Measurements from ENCODE around the gene VSTM2B.
"Not testable (repeated sequence)": the region's sequence is repeated elsewhere in the genome, so short reads cannot be mapped to it uniquely, and the experiment has no call there.

Gene VSTM2B

DNA sequence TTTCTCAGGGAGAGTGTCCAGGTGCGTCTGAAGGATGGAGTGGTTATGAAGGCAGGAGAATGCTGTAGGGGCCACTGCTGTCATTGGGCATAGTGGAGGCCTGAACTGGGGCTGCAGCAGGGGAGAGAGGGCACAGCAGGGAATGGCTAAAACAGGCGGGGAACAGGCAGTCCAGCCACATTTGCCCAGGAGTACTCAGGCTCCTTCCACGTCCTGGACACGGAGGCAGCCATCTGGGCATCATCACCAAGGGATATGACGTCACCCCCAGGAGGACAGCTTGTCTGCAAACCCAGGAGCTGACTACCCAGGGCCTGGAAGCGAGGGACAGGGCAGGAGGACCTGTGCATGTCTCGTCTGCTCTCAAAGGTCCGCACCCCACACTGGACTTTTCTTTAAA, 22.2 kb downstream of the VSTM2B start:
- no peak for DNase-seq

DNA sequence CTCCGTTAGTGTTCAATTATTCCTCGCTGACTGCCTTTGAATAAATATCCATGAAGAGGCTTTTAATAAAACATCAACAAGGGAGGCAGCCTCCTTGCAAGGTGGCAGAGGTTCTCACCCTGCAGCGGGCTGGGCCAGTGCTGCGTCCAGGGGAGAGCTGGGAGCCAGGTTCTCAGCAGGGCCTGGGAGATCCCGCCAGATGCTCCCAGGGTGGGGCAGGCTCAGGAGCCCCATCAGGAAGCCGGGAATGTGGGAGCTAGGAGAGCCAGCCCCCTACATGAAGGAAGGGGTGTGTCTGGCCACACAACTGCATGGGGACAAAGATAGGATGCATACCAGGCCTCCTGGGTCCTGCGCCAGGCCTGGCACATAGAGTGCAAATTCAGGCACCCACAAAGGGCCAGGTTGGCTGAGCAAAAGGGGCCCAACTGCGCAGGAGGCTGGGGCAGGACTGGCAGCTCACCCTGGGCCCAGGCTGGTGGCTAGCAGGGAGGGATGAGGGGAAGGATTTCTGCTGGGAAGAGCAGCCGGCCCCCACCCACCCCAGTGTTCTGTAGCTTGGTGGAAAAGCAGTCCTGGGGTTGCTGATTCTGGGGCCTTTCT, 22.8 kb downstream of the VSTM2B start:
- DNase-seq: no peak

DNA sequence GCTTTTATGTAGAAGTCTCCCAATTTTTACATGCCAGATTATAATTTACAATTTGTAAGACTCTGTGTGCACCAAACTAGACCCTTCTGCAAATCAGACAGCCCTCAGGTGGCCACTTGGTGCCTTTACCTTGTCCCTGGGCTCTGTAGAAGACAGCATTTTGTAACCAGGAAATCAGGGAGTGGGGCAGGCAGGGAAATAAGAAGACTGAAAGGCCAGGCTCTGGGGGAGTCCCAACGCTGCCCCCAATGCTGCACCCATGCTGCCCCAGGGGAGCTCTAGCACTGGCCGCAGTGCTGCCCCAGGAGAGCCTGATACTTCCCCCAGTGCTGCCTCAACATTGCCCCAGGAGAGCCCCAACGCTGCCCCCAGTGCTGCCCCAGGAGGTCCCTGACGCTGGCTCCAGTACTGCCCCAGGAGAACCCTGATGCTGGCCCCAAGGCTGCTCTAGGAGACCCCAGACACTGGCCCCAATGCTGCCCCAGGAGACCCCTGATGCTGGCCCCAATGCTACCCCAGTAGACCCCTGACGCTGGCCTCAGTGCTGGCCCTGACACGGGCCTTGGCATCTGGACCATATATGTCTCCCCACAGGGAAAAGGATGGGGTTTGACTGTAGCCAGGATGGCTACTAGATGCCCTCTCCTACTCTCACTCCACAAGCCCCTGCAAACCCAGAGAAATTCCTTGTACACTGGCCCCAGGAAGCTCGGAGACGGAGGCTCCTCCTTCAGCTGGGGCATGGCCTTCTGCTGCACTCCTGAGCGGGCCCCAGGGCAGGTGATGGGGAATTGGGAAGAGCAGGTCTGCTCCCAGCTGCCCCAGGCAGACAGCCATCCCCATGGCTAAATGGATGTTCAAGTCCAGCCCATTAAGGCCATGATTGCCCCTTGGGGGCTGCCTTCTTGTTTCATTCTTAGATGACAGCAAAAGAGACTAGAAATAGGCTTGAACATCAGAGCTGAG, 23.6 kb downstream of the VSTM2B start:
- DNase-seq: no peak

DNA sequence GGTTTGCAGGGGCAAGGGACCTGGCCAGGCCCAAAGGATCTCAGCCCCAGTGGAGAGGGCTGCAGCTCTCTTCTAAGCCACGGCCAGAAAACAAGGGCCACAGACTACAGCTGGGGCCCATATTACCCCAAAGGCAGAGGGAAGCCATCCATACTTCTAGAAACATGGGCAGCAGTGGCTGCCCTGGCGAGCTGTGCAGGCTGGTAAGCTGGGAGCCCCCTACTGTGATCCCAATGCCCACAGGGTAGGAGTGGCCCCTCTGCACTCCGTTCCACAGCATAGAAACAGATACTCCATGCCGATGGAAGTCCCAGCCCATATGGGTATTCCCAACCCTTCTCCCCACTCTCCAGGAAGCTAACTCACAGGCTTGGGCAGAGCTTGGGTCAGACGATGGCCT, 25.1 kb downstream of the VSTM2B start:
- DNase-seq: no peak

DNA sequence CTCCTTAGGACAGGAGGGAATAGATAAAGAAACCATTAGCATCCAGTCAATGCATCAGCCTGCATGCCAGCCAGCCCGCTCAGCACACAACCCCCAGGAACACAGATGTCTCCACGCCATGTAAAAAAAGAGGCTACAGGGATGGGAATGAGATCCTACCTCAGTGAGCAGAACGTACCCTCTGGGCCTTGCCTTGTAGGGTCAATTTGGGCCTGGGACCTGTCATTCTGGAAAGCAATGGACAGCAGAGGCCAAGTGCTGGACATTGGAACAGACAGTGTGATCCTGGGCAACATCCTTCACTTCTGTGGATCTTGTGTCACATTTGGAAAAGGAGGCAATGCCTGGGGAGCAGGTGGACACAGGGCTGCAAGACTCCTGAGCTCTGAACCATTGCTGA, 26.0 kb downstream of the VSTM2B start:
- DNase-seq: no peak

DNA sequence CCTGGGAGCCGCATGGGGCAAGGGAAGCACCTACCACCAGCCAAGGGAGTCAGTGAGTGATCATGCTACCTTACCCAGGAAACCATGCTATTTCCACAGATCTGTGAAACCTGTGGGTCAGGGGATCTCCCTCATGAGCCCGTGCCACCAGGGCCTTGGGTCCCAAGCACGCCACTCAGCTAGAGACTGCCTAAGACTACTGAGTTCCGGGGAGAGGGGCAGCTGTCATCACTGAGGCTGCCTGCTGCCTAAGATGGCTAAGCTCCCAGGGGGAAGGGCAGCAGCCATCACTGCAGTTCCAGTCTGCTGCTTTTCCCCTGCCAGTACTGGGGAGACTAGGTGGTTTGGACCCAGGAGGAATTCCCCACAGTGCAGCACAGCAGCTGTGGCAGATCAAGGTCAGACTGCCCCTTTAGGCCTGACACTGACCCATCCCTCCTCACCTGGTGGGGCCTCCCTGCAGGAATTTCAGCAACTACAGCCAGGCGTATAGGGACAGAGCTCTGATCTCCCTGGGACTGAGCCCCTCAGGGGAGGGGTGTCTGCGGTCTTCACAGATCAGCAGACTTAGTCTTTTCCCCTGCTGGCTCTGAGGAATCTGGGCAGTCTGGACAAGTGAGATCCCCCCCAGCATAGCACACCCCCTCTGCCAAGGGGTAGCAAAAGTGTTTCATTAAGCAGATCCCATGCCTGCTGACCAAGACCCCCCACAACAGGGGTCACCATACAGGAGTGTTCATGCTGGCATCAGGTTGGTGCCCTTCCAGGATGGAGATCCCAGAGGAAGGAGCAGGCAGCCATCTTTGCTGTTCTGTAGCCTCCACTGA, 26.9 kb downstream of the VSTM2B start:
- DNase-seq: no peak

DNA sequence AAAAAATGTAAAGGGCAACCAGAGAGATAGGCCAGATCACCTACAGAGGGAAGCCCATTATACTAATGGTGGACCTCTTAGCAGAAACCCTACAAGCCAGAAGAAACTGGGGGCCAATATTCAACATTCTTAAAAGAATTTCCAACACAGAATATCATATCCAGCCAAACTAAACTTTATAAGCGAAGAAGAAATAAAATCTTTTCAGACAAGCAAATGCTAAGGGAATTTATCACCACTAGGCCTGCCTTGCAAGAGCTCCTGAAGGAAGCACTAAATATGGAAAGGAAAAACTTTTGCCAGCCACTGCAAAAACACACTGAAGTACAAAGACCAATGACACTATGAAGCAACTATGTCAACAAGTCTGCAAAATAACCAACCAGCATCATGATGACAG, 28.4 kb downstream of the VSTM2B start:
- no peak for DNase-seq

DNA sequence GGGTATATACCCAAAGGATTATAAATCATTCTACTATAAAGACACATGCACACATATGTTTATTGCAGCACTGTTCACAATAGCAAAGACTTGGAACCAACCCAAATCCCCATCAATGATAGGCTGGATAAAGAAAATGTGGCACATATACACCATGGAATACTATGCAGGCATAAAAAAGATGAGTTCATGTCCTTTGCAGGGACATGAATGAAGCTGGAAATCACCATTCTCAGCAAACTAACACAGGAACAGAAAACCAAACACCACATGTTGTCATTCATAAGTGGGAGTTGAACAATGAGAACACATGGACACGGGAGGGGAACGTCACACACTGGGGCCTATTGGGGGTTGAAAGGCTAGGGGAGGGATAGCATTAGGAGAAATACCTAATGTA, 33.3 kb downstream of the VSTM2B start:
- not testable (repeated sequence) for DNase-seq

DNA sequence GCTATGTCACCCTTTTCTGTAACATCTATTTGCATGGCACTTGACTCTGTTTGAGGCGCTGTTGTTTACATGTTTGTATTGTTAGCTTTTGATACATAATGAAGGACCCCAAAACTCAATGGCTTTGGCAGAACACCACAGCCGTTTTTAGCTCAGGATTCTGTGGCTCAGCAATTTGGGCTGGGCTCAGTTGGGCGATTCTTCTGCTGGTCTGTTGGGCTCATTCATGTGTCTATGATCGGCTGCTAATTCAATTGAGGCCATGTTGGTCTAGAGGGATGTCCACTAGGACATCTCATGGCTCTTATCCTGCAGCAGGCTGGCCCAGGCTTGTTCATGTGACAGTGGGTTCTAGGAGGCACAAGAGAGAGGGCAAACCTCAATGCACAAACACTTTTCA, 33.9 kb downstream of the VSTM2B start:
- no peak for DNase-seq

DNA sequence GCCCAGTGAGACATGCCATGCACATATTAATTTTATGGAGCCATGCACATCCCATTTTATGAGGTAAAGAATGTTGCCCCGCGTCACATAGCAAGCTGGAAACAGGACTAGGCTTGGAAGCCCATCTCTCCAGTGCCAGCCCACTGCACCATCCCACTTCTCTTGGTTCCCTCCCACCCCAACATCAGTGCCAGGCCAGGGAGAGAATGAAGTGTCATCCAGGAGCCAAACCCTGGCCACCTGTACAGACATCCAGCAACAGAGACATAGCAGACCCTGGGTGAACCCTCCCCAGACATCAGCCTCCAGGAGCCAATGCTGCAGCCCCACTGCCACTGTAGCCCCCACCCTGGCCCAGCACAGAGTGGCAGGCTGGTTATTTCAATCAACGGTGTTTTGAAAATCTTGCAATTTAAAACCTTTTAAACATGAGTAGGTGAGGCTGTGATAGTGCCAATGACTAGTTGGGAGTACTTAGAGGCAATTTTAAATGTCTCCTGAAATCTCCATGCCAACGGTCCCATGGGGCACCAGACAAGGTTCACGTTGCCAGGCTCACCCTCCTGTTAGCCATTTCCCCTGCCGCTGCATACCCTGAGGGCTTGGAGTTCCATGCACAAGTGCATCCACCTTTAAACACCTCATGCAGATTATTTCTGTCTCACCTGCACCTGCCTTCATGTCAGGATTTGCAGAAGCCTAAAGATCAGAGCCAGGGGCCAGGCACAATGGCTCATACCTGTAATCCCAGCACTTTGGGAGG, 34.7 kb downstream of the VSTM2B start:
- no peak for DNase-seq

DNA sequence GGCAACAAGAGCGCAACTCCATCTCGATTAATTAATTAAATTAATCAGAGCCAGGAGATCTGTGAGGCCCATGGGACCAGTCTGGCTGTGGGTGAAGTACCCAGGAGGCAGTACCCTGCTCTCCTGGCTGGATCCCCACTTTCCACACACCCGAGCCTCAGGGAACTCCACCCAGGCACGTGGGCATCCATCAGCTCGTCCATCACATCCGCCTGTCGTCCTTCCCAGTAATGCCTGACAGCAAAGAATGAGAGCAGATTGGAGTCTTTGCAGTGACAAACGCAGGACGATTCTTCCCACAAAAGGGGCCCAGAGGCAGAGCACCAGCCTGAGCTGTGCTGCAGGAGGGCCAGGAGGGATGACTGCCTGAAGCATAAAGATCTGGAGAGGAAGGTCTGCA, 35.8 kb downstream of the VSTM2B start:
- DNase-seq: no peak

DNA sequence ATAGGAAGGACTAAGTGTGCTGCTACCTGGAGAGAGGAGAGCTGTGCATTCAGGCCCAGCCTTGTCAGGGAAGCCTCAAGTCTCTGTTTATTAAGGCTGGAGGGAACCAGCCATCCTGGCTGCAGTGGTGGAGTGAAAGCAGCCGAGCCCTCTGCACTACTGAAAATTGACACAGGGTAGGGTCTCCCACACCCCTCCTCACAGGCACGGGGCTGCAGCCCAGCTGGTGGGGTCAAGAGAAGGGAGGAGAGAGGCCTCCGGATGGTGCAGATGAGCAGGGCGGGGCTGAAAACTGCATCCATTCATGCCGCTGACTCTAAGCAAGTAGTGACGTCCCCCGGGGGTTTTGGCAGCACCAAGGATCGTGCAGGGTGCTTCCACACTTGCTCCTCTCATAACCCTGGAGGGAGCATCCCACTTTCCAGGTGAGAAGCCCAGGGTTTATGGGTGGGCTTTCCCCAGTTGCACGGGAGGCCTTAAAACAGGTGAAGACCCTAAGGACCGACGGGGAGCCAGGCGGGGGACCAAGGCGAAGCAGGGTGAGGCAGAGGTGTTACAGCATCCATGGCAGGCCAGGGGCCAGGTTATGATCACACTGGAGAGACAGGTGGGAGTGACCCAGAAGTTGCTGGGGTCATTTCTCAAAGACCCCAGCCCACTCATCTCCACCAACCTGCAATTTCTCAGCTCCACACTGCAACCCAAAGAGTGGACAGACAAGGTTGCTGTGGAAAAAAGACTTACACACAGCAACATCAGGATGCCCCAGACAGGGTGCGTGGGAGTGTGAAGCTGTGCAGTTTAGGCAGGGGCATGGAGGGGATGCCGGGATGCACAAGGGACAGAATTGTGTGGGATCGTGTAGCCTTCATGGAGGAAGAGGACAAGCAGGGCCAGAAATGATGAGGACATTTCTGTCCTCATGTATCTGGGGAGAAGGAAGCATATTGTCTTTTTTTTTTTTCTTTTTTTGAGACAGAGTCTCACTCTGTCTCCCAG, 36.8 kb downstream of the VSTM2B start:
- no peak for DNase-seq

DNA sequence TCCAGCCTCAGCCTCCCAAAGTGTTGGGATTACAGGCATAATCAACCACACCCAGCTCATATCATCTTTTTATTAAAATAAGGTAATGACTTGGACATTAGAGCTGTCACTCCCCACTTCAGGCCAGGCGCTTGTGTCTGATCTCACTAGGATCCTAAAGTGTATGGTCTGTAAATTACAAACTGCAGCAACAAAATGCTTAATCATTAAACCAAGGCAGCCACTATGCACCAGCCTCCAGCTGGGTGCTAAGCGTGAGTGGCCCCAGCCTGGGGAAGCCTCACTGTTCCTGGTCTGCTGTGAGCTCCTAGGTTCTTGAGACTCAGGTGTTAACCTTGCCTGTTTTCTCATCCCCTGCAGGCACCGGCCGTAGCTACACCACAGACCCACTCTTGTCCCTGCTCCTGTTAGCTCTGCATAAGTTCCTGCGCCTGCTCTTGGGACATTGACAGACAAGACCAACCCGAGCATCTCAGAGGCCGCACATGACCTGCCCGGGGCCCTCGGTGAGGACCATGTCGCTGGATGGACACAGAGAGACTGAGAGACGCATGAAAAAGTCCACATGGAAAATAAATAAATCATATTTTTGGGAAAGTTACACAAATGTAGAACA, 37.8 kb downstream of the VSTM2B start:
- no peak for DNase-seq

DNA sequence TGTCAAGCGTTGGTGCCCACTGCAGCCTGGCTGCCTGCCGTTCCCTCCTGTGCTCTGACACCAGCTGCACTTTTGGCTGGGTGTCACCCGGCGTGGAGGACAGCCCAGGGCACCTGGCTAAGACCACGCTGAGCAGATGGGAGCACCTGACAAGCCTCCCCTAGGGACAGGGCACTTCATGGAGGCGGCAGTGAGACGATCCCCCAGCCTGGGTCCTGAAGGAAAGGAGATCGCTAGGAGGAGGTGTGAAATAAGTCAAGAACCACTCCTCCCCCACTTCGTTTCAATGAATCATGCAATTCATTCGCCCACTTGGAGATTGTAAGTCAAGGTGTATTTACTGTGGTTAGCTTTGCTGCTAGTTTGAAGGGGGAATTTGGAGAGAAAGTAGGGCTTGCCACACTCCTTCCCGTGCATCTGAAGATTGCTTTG, 38.8 kb downstream of the VSTM2B start:
- DNase-seq: no peak

DNA sequence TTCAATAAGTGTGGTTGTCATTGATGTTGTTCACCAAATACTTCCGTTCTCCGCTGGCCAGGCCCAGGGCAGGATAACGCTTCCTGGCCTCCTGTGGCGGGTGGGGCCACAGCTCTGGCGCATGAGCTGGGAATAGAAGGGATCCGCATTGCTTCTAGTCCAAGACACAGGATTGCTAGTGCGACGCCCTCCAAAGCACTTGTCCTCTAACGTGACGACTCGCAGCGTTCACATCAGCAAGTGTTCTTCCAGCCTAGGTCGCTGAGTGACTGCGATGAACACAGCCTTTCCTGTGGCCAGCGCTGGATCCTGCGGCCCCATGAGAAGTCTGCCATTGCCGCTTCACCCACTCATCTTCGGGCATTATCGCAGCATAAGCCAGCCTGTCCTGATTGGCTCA, 39.4 kb downstream of the VSTM2B start:
- no peak for DNase-seq

DNA sequence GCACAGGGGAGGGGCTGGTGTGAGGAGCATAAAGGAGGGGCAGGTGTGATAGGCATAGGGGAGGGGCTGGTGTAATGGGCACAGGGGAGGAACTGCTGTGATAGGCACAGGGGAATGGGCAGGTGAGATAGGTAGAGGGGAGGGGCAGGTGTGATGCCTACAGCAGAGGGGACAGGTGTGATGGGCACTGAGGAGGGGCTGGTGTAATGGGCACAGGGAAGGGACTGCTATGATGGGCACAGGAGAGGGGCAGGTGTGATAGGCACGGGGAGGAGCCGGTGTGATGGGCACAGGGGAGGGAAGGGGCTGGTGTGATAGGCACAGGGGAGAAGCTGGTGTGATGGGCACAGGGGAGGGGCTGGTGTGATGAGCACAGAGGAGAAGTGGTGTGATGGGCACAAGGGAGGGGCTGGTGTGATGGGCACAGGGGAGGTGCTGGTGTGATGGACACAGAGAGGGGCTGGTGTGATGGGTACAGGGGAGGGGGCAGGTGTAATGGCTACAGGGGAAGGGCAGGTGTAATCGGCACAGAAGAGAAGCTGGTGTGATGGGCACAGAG, 40.8 kb downstream of the VSTM2B start:
- DNase-seq: no peak

DNA sequence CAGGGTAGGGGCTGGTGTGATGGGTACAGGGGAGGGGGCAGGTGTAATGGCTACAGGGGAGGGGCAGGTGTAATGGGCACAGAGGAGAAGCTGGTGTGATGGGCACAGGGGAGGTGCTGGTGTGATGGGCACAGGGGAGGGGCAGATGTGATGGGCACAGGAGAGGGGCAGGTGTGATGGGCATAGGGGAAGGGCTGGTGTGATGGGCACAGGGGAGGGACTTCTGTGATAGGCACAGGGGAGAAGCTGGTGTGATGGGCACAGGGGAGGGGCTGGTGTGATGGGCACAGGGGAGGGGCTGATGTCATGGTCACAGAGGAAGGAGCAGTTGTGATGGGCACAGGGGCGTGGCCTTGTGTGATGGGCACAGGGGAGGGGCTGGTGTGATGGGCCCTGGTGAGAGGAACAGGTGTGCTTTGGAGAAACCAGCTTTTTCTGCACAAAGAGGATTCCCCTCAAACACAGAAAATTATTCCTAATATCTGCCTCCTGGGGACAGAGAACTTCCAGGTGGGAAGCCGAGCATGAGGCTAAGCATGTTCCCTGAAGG, 41.6 kb downstream of the VSTM2B start:
- DNase-seq: no peak

DNA sequence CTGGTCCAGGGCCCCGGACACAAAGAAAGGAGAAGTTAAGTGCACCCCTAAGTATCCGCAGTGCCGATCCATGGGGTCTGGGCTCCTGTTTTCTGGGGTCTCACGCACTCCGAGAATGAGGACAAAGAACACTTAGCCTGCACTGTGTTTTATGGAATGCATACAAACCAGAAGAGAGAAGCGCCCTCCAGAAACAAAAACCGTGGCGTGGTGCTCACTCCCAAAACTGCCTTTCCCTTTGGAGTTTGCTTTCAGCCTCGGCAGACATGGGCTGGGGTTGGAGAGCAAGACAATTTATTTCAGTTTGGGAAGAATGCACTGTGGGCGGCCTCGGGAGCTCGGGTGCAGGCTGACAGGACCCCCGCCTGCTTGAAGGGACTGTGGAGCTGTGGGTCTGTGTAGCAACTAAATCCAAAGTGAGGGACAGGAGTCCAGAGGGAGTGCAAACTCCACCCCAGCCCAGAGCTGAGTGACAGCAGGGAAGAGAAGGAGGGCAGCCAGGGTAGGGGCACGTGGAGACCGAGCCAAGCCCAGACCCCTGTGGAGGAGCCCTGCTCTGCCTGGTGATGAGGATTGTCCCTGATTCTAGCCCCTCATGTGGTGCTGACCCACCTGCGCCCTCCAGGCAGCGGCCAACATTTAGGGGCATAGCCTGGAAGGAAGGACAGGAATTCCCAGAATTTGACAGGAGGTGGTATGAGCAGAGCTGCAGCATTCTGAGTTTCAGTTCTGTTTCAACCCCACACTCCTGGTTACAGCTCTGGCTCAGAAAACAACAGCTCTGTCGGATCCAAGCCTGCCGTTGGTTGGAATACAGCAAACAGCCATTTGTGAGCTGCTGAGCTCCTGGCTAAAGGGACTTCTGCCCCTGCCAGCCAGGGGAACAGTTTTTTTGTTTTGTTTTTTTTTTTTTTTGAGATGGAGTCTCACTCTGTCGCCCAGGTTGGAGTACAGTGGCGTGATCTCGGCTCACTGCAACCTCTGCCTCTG, 42.5 kb downstream of the VSTM2B start:
- no peak for DNase-seq
